Heart left ventricle (tissue), 13 donors: ENCODE data around the gene KRT7.

ENCODE experiments used
- CTCF ChIP-seq, 12 donors: fragments of 200-600 bp; sonication (generic) in 4 of 12; IDR thresholded peaks; one replicate each; pipeline versions ENCODE4 v1.5.0 to v1.8.0; 2018 to 2022; ENCODE audit warnings: antibody characterized with exemption in 12 of 12, mild to moderate bottlenecking in 5 of 12
- POLR2A ChIP-seq, 2 donors: fragments of 450-650 bp; IDR thresholded peaks; one replicate each; pipeline ENCODE4 v1.6.1; 2017; ENCODE audit warnings: antibody characterized with exemption in 2 of 2, mild to moderate bottlenecking in 2 of 2, moderate library complexity in 2 of 2
- donor health status: ischemic (EF 13 %, LVEDD 7.1; RV severe dilation, severe dysfunction).
- donor health status: DM: no; HTN: yes; CAD: no.
- donor health status: DM: no; HTN: no; CAD: no.
- donor health status: ischemic (EF 25% LVEDD 6.9; RV normal size, moderate dysfunction).
- donor health status: ischemic (EF 25% LVEDD 5.7; RV mildly dilated, moderate dysfunction).
- donor health status: ischemic (EF 35%, LVEDD 5.7; RV mildly dilated, moderate dysfunction).
- donor health status: nonischemic (EF 11% LVEDD 7.7; RV severe dilation, severe dysfunction).
- donor health status: DM: yes; HTN: yes; CAD: no.
- donor health status: PGD.
- donor health status: ischemic (EF 29% LVEDD 5.4; RV normal size, mild dysfunction).
- donor health status: nonischemic (EF 23%, LVEDD 6.1; RV moderate dilation, normal function).

- no peak for TF ChIP-seq CTCF (IDR thresholded peaks at IDR 0.05)
- no peak for TF ChIP-seq POLR2A (IDR thresholded peaks at IDR 0.05)
These were observed 49.1 kb upstream of the KRT7 start for GRCh38 chr12:52183971-52184370.
